ENCODE results near the gene CDK19.

The CDK19 gene

DNA sequence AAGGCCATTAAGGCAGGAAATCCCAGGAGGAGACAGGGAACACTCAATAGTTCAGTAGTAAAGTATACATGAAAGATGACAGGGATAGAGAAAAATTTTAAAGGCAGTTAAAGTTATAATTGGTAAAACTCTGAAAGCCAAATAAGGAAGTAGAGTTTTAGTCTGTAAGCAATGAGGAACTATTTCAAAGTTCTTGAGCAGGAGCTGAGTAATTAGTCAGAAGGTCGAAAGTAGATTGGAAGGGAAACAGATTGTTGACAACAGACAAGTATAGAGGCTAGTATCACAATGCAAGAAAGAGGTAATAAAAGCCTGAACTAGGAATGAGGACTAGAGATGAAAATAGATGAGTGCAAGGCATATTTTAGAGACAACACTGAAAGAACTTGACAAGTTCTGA lies 150.3 kb downstream of the CDK19 start:
- DNase-seq (ENCODE audit: low read depth in 2 of 3, low spot score in 2 of 3), result no peak

DNA sequence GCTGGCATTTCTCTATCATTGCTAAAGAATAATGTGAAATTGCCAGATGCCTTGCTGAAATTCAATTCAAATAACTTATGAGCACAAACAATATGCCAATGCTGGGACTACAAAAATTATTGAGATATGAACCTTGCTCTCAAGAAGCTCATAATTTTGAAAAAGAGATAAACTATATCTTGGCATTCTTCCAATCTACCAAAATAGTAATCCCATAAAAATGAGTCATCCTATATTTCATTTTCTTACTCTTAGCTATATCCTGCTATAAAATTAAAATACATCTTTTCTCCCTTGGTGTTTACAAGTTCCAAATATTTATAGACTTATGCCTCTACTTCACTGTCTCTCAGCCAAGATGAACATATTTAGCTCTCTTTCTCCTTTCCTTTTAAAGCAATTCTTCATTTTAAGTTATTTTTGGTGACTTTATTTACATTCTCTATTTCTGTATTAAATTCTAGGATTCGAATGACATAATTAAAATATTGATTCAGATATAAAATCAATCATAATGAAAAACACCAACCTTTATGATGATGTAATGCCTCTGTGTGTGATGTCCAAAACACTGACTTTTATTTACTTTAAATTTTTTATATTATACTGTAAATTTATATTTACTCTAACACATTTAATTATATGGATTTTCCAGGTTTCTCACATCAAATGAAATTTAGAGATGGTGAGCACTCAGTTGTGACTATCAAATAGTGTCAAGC lies 152.6 kb downstream of the CDK19 start:
- DNase-seq (ENCODE audit: low read depth in 2 of 3, low spot score in 2 of 3), result no peak

DNA sequence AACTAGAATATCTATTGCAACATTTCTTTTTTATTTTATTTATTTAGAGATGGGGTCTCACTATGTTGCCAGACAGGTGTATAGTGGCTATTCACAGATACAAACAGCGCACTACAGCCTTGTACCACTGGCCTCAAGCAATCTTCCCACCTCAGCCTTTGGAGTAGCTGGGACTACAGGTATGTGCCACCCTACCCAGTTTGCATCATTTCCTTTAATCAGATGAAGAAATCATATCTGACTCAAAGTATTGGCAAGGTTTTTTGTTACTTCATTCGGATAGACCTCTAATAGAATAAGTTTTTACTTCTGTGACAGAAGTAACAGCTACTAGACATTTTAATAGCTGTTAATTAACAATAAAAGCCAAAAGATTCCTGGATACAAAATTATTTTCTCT lies 153.9 kb downstream of the CDK19 start:
- DNase-seq (ENCODE audit: low read depth in 2 of 3, low spot score in 2 of 3), result no peak

DNA sequence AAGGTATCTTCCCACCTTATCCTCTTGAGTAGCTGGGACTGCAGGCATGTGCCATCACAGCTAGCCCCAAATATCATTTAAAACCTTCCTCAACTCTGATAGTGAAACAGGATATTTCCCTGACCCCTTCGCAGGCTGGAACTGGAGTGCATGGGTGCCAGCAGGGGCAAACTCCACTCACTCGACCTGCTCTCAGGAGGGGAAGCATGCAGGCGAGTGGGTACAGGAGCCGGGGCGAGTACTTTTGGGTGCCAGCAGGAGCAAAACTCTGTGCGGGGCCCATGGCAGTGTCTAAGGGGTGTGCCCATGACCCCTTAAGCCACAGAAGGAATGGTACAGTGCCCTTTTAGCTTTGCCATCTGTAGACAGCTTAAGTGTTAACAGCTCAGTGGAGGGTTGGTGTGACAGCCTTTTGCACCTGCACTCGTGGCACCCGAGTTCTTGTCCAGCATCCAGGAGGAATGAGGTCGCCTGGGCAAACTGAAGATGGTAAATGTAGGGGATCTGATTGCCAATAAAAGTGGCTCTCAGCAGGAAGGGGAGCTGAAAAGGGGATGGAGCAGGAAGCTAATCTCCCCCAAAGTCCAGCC lies 155.1 kb downstream of the CDK19 start:
- no peak for DNase-seq (ENCODE audit: low read depth in 2 of 3, low spot score in 2 of 3)

DNA sequence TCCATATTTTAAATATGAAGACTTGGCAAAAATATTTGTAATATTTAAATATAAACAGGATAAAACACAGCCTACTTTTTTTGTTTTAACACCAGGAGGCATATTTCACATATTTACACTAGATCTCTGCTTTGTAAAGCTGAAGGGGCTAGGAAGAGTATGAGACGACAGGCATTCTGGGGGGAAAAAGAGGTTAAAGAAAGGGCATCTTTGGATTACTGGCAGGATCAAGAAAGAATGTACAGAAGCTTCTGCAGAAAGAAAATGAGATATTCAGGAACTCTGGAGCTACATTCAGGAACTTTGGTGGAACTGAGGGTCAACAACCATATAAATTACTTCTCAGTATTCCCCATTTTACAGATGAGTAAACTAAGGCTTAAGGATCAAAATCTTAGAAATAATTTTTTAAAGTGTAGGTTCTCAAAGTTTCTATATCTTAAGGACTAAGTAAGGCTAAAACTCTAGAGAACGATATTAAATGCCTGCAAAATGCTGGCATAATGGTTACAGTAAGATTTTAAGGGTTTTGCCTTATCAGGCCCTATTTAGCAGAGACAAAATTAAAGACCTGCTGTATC lies 156.5 kb downstream of the CDK19 start:
- DNase-seq (ENCODE audit: low read depth in 2 of 3, low spot score in 2 of 3), result no peak

DNA sequence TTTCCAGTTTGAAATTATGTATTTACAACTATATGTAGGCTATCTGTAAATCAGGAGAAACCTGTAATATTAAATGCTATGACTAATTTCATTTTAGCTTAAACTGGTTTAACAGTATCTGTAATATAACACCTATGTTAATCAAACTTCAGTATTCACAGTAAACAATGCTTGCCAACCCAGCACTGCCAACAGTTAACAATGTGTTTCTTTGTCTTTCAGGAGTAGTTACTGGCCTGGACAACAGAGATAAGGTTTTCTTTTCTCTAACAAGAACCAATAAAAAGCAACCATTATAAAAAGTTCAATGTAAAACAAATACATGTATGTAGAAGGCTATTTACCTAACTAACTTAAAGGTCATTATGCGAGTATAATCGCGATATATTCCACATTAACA lies 158.8 kb downstream of the CDK19 start:
- no peak for DNase-seq (ENCODE audit: low read depth in 2 of 3, low spot score in 2 of 3)

DNA sequence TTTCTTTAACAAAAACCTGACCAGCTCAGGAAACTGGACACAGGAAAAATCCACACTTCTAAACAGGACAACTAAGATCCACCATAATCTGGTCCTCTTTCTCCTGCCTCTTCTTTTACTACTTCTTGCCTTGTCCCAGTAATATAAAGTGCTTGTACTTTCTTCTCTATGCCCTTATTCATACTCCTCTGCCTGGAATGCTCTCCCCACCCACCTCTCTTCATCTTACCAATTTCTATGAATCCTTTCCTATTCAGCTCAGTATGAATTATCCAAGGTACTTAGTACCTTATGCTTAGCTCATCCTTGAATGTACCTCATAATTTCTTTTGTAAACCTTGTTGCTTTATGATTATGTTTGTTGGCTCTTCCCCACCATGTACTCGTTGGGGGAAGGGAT lies 159.4 kb downstream of the CDK19 start:
- no peak for DNase-seq (ENCODE audit: low read depth in 2 of 3, low spot score in 2 of 3)

DNA sequence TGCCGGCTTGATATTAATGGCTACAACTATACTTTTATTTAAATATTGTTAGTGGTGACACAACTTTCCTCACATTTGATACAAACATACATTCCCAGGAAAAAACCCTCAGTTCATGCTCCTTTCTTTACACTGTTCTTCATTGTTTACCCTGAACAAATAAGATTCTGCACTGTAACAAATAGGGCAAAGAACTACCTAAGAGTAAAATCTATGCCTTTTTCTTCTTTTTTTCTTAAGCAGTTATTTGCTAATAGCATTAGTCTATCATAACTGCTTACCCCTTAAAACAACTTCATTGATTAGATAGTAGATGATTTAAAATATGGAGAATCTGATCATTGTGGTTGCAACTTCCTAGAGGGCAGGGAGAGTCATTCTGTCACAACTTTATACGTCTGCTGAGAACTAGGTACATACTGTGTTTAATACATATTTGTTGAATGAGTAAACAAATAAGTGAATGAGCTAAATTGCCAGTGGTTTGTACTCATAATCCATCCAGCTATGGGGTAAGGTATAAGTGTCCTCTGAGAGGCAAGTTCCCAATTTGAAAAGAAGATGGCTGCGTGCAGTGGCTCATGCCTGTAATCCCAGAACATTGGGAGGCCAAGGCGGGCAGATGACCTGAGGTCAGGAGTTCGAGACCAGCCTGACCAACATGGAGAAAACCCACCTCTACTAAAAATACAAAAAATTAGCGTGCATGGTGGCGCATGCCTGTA lies 161.0 kb downstream of the CDK19 start:
- DNase-seq (ENCODE audit: low read depth in 2 of 3, low spot score in 2 of 3), result no peak

DNA sequence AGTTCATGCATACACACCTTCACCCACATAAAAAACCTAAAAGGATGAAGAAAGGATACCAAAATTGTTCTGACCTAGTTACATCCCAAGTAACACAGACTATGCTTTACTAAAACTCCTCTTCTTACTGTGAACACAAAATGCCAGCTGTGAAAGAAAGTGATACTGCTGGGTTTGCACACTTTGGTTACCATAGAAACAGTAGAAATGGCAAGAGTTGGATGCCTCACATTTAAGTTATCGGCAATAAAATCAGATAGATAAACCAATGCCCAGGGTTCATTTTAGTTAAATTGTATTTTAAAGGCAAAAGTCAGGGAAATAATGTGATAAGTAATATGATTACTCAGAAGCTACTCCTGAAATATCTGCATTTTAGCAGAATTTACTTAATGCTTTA lies 161.9 kb downstream of the CDK19 start:
- no peak for DNase-seq (ENCODE audit: low read depth in 2 of 3, low spot score in 2 of 3)

DNA sequence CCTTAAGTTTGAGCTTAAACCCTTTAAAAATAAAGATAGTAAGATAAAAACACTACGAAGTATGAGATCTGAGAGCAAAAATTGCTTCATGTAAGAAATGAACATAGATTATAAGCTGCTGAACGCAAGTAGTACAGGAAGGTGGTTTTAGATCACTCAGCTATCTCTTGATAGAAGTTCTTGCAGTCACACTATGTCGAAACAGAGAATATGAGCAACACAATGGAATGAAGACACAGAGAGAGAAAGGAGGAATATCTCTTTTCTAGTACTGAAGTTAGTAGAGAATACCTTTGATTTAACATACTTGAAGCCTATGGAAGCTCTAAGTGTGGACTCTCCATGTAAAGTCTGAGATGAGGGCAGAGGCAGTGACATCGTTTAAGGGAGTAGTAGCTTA lies 162.7 kb downstream of the CDK19 start:
- no peak for DNase-seq (ENCODE audit: low read depth in 2 of 3, low spot score in 2 of 3)

DNA sequence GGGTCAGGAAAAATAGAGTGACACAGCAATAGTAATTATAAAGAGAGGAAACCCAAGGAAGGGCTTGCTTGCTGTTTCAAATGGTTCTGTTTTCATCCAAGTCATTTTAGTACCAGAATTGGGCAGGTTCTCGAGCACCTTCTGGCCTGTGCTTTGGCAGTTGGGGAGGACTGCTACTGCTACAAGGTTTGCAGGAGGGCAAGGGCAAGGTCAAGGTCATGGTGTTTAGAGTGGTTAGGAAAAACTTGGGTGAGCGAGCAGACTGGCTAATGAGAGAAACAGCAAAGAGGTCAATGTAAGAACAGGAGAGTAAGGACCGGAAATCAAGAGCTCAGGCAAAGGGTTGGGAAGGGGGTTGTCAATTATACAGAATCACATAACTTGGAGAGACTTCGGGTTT lies 164.5 kb downstream of the CDK19 start:
- DNase-seq (ENCODE audit: low read depth in 2 of 3, low spot score in 2 of 3), result no peak

DNA sequence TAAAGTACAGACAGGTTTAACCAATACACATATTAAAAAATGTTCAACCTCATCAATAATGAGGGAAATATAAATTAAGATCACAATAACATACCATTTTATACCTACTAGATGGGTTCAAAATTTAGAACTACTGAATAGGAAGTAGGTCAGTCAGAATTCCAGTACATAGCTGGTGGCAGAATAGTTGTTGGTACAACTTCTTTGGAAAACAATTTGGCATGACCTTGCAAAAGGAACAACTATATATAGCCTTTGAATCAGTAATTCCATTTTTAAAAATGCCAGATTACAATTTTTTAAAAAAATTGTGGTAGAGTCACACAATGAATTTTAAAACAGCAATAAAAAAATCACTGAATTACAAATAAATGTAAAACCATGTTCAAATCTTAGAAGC lies 165.6 kb downstream of the CDK19 start:
- DNase-seq (ENCODE audit: low read depth in 2 of 3, low spot score in 2 of 3), result no peak

DNA sequence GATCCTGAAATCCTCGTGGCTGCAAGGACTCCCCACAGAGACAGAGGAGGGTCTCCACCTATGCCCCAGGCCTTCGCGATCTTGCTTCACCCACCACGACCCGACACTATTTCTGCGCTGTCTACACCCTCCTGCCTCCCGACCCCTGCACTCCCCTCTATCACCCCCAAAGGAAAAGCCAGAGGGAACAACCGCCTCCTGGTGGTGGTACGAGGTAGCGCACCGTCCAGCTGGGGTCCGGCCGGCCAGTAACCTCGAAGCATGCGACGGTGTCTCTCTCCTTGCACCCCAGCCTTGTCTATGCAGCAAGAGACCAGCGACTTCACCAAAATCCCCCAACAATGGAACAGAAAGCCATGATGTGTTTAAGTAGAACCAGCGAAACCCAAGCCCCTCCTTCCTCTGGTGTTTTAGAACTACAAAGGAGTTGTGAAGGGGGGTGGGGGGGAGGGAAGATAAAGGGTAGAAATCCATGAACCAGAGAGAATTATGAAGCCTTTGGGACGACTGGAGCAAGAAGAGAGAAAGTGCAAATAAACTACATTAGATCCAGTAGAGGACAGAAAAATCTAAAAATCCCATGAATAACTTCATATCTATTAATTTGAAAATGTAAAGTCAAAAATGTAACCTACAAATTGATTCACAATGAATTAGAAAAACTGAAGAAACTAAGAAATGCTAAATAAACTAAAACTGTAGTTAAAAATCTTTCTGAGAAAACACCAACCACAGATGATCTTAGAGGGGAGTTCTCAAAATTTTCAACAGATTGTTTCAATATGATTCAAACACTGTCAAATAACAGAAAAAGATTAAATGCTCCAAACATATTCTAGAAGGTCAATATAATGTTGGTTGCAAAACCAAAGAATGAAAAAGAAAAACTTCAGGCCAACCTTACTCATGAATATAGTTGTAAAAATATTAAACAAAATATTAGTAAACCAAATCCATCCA lies 168.0 kb downstream of the CDK19 start:
- DNase-seq (ENCODE audit: low read depth in 2 of 3, low spot score in 2 of 3), result no peak

DNA sequence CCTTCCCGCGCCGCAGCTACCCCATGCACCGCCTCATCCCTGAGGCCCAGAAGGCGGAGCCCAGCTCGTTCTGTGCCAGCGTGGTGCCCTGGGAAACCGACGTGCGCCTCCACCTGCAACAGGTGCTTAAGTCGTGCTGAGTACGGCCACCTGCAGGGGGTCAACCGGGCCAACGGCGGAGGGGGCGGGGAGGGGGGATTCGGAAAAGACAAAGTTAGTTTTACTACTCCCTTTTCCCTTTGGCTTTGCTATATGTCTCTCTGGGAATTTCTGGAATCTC lies 168.9 kb downstream of the CDK19 start:
- DNase-seq (ENCODE audit: low read depth in 2 of 3, low spot score in 2 of 3), result no peak

DNA sequence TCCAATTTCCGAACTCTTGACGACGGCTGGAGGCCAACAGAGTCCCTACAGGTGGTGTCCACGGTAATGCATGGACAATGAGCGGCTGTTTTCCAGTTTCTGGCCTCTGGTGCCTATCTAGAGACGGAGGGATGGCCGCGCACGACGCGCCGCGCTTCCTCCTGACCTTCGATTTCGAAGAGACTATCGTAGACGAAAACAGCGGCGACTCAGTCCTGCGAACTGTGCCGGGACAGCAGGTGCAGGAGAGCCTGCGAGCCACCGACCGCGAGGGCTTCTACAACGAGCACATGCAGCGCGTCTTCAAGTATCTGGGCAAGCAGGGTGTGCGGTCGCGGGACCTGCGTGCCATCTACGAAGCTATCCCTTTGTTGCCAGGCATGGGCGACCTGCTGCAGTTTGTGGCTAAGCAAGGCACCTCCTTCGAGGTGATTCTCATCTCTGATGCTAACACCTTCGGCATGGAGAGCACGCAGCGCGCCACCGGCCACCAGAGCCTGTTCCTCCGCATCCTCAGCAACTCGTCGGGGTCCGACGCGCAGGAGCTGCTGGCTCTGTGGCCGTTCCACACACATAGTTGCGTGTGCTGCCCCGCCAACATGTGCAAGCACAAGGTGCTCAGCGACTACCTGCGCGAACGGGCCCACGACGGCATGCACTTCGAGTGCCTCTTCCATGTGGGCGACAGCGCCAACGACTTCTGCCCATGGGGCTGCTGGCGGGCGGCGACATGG lies 169.4 kb downstream of the CDK19 start:
- no peak for DNase-seq (ENCODE audit: low read depth in 2 of 3, low spot score in 2 of 3)

DNA sequence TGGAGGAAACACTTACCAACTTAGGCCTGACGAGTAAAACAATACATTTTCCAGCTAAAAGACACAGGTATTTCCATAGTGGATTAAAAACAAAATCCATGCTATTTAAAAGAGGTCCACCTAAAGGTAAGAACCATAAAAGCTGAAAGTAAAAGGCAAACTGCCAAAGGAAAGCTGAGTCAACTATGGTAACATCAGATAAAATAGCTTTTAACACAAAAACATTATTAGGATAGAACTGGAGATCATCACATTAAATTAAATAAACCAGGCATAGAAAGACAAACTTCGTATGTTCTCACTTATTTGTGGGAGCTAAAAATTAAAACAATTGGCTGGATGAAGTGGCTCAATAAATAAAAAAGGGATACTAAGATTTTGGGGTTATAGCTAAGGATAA lies 172.1 kb downstream of the CDK19 start:
- DNase-seq (ENCODE audit: low read depth in 2 of 3, low spot score in 2 of 3), result no peak

DNA sequence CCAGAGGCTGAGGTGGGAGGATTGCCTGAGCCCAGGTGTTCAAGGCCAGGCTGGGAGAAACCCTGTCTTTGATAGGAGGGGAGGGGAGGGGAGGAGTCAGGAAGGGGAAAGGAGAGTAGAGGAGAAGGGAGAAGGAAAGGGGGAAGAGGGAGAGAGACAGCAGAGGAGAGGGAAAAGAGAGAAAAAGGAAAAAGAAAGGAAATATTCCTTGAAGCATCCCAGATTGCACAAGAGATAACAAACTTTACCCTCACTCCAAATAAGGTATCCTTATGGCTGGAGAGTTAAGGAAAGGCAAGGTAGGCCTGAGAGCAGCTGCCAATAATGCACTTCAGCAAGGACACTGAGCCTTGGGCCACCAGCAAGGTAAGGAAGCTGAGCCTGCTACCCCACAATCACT lies 172.6 kb downstream of the CDK19 start:
- DNase-seq (ENCODE audit: low read depth in 2 of 3, low spot score in 2 of 3), result no peak

DNA sequence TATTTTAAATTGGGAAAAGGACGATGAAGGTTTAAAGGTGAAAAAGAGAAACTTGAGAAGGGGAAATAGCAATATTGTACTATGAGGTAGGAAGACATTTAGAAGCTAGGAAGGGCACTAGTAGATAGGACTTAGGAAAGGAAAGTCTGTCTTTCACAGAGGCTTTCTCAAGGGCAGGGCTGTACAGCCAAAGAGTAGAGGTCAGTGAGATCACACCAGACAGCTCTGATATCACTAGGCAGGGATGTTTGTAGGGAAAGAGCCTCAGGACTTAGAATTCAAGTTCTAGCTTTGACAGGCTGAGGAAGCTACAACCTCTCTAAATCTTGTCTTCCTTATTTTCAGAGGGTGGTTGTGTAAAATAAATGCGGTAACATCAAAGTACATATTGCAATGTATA lies 178.5 kb downstream of the CDK19 start:
- DNase-seq (ENCODE audit: low read depth in 2 of 3, low spot score in 2 of 3), result no peak

DNA sequence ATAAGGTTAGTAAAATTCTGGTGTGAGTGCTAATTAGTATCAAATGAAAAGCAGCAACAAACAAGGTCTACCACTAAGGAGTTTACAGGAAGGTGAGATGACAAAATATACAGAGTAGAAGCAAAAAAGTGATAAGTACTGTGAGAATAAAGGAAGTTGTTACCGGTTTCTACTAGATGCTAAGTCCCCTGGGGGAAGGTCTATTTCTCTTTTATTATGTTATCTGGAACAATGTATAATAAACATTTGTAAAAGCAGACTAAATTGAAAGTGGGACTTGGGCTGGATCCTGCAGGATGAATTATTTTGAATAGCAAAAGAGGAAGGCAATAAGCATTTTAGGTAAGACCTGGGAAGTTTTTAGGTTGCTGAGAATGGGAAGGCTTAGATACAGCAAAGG lies 180.2 kb downstream of the CDK19 start:
- no peak for DNase-seq (ENCODE audit: low read depth in 2 of 3, low spot score in 2 of 3)

DNA sequence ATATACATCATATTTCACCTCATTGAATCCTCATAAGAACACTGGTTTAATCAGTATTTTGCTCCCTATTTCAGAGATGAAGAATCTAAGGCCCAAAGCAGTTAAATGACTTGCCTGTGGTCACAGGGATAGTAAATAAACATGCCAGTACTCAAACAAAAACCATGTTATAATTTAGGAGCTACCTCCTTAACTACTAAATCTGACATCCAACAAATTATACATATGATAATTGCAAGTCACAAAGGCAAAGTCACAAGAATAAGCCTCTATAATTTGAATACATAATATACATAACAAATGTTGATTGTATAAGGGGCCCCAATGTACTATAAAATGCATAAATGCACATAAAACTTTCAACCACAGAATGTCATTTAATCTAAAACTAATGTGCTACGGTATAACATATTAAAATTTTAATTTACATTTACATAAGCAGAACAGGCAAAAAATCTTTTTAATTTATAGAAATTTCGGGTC lies 181.5 kb downstream of the CDK19 start:
- DNase-seq (ENCODE audit: low read depth in 2 of 3, low spot score in 2 of 3), result no peak

DNA sequence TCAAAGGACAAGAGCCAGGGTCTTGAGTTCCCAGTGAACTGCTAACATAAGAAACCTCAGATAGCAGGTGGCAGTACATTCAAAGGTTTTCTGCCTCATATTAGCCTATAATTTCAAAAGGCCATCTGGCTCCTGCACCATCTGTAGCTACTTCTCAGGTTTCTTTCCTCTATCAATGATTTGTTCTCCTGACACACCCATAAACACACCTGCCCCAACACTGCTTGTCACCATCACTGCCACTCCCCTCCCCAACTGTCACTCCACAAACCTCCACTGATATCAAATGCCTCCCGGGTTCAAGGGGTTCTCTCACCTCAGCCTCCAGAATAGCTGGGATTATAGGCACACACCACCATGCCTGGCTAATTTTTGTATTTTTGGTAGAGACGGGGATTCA lies 186.1 kb downstream of the CDK19 start:
- DNase-seq (ENCODE audit: low read depth in 2 of 3, low spot score in 2 of 3), result no peak
